Sigmoid colon (tissue), 7 donors: ENCODE measurements around the gene UBE3B. TPM values are rescaled to one million over a fixed set of nuclear protein-coding genes. Genes with fewer than 3 reads are reported as not detected.

Experiments used
- DNase-seq: peaks from one replicate; pipeline ENCODE4 v3.0.0-alpha.2; 2019
- H3K27ac ChIP-seq, 4 donors: fragments of 200-600 bp; sonication (generic); one replicate each; pipeline ENCODE4 v1.5.1; 2016 to 2019; ENCODE audit warnings: mild to moderate bottlenecking in 1 of 4
- H3K27me3 ChIP-seq, 3 donors: fragments of 200-600 bp; sonication (generic); one replicate each; pipeline ENCODE4 v1.5.1; 2019; ENCODE audit warnings: mild to moderate bottlenecking in 1 of 3
- H3K36me3 ChIP-seq, 4 donors: fragments of 200-600 bp; sonication (generic); one replicate each; pipeline ENCODE4 v1.5.1; 2016 to 2019
- H3K4me1 ChIP-seq, 4 donors: fragments of 200-600 bp; sonication (generic); one replicate each; pipeline ENCODE4 v1.5.1; 2017 to 2019
- H3K4me3 ChIP-seq, 4 donors: fragments of 200-600 bp; sonication (generic); one replicate each; pipeline ENCODE4 v1.5.1; 2017 to 2019; ENCODE audit warnings: mild to moderate bottlenecking in 2 of 4, moderate library complexity in 1 of 4
- H3K9me3 ChIP-seq, 4 donors: fragments of 200-600 bp in 3 of 4; sonication (generic) in 3 of 4; one replicate each; pipeline versions ENCODE4 v1.5.1 to v1.6.1; 2013 to 2019
- CTCF ChIP-seq, 4 experiments: fragments of 450-650 bp in 3 of 4; fragments of 200-600 bp in 1 of 4; IDR thresholded peaks; one replicate each; pipeline ENCODE4 v1.5.1; 2016 to 2019; ENCODE audit warnings: antibody characterized with exemption in 4 of 4, mild to moderate bottlenecking in 3 of 4, moderate library complexity in 2 of 4
- EP300 ChIP-seq, 4 donors: sonication (generic); formaldehyde crosslinking; IDR thresholded peaks; one replicate each; pipeline ENCODE4 v1.6.1; 2017; ENCODE audit warnings: antibody characterized with exemption in 4 of 4
- POLR2A ChIP-seq, 2 donors: fragments of 450-650 bp; IDR thresholded peaks; one replicate each; pipeline ENCODE4 v1.6.1; 2016; ENCODE audit warnings: antibody characterized with exemption in 2 of 2, mild to moderate bottlenecking in 2 of 2, moderate library complexity in 2 of 2
- POLR2AphosphoS5 ChIP-seq, 4 donors: sonication (generic); formaldehyde crosslinking; IDR thresholded peaks; one replicate each; pipeline ENCODE4 v1.6.1; 2017; ENCODE audit warnings: antibody characterized with exemption in 4 of 4
- WGBS, 2 donors: extraction: QIAGEN DNeasy Blood & Tissue Kit; methylation state at CpG; one replicate each; pipeline ENCODE4 v1.1.7; 2013; 5-methylcytosine and 5-hydroxymethylcytosine counted together
- intact Hi-C: fragments of 100-400 bp; cut with DNase I; formaldehyde crosslinking; loops from one replicate; pipeline ENCODE4 v1.15.1; 2023
- polyA plus RNA-seq, 3 donors: library from polyadenylated mRNA; stranded (reverse); fragments of 200-250 nt; gene quantifications; one replicate each; pipeline ENCODE4 v1.2.3, GENCODE V29; 2013
- total RNA-seq, 4 donors: library from RNA; depleted of rRNA; stranded (reverse); fragments of >200 nt; gene quantifications; one replicate each; pipeline ENCODE4 v1.1.0, GENCODE V29; 2016
- donor health status: healthy with polysubstance abuse.
- donor health status: Bipolar disorder and iron deficiency.
- donor health status: healthy.

UBE3B gene
- total and polyA plus RNA-seq, 7 donors = 15.3 to 67.7 (median 48.4) TPM

DNA sequence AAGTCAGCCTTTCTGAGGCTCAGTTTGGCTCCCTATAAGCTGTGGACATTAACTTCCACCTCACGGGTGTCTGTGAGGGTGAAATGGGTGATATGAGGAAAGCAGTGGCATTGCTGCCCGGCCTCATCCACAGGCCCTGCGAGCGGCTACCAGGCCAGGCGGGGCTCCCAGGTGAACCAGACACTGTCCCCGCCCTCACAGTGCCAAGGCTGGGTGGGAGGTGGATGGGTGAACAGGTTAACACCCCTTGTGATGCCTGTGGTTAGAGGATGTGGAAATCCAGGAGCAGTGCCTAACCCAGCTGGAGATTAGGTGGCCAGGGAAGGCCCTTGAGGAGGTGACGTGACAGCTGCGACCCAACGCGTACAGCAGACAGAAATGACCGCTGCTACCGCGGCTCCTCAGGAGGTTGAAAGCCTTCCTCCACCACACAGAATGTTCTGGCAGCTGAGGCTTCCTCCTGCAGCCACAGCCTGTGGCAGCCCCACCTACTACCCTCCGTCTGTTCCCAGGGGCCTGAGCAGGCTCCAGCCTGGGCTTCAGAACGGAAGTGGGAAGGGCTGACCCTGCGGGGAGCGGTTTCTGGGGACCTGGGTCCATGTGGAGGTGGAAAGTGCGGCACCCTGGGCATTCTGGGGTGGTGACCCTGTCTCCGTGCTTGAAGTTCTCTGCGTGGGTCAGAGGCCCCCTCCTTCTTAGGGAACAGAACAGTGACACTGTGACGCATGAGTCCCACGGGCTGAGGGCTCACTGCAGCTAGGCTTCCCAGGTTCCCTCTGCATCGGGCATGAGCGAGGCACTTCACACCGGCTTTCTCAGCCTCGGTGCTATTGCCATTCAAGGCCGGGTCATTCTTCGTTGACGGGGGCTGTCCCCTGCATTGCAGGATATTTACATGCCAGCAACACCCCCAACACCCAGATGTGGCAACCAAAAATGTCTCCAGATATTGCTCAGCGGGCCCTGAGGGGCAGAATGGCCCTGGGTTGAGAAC, 86.2 kb downstream of the UBE3B start:
- TF ChIP-seq POLR2A (IDR thresholded peaks at IDR 0.05) (no peak), POLR2AphosphoS5 (IDR thresholded peaks at IDR 0.05) (no peak), CTCF (IDR thresholded peaks at IDR 0.05) (no peak), EP300 (IDR thresholded peaks at IDR 0.05) (no peak)
- no peaks in the 10 kb centered on the region for H3K4me1 ChIP-seq
- H3K27me3 ChIP-seq = no peaks in the 10 kb centered on the region
- peaks cover 0 to 77% (median 9%) of the 10 kb centered on the region in 4 donors for H3K36me3 ChIP-seq
- DNase-seq = no peak
- no peaks in the 10 kb centered on the region for H3K9me3 ChIP-seq
- no peak overlapping the region for H3K4me3 ChIP-seq
- 91 to 94% methylated on average over 30 of the region's 30 CpGs for WGBS, 2 donors
- H3K27ac ChIP-seq = no peak overlapping the region
- intact Hi-C loops = no loop called here

DNA sequence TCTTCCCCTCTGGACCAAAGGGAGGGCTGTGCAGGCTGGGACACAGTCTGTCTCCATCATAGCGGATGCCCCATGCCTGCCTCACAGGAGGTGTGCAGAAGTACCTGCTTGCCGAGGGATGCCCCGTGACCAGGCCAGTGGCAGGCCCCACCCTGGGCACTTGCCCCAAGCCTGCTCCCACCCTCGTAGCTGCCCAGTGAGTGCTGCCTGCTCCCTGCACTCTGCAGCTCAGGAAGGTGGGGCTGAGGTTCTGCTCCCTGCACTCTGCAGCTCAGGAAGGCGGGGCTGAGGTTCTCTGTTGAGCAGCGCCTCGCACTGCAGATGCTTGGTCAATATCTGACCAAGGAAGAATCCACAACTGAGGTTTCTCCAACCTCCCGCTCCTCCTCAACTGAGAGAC, 89.0 kb downstream of the UBE3B start:
- DNase-seq = no peak
- intact Hi-C loops = no loop called here

DNA sequence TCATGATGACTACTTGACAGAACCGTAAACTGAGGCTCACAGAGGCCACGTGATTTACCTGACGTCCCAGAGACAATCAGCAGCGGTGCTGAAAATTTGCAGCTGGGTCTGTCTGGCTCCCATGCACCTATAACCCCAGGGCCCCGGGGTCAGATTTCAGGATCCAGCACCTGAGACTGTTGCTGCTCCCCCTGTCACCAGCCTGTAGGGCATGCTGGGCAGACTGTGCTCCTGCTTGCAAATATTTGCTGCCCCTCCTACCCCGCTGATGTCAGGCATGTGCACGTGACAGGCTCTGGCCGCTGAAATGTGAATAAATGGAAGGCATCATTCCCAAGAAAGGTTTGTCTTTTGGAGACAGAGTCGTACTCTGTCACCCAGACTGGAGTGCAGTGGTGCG, 89.9 kb downstream of the UBE3B start:
- H3K36me3 ChIP-seq = peaks cover 0 to 85% (median 9%) of the 10 kb centered on the region in 4 donors
- no peak overlapping the region for H3K27ac ChIP-seq
- H3K27me3 ChIP-seq = no peaks in the 10 kb centered on the region
- DNase-seq = no peak
- no peaks in the 10 kb centered on the region for H3K4me1 ChIP-seq
- H3K4me3 ChIP-seq = no peak overlapping the region
- TF ChIP-seq EP300 (IDR thresholded peaks at IDR 0.05) (no peak), POLR2AphosphoS5 (IDR thresholded peaks at IDR 0.05) (no peak), POLR2A (IDR thresholded peaks at IDR 0.05) (no peak), CTCF (IDR thresholded peaks at IDR 0.05) (no peak)
- H3K9me3 ChIP-seq = no peaks in the 10 kb centered on the region
- intact Hi-C loops = no loop called here
- 91 to 92% methylated on average over 10 of the region's 10 CpGs for WGBS, 2 donors

More for the DNA sequence above, 89.0 kb downstream of the UBE3B start:
- Histone ChIP-seq H3K27ac (no peak overlapping the region), H3K9me3 (no peaks in the 10 kb centered on the region), H3K27me3 (no peaks in the 10 kb centered on the region), H3K4me1 (no peaks in the 10 kb centered on the region), H3K36me3 (peaks cover 0 to 91% (median 9%) of the 10 kb centered on the region in 4 donors), H3K4me3 (no peak overlapping the region)
- WGBS, 2 donors = 92% methylated on average over 8 of the region's 8 CpGs
- TF ChIP-seq POLR2AphosphoS5 (IDR thresholded peaks at IDR 0.05) (no peak), CTCF (IDR thresholded peaks at IDR 0.05) (no peak), POLR2A (IDR thresholded peaks at IDR 0.05) (no peak), EP300 (IDR thresholded peaks at IDR 0.05) (no peak)

GRCh38 chr12:109567967-109568366, 90.5 kb downstream of the UBE3B start:
- Histone ChIP-seq H3K9me3 (no peaks in the 10 kb centered on the region), H3K27ac (no peak overlapping the region), H3K36me3 (peaks cover 0 to 79% (median 7%) of the 10 kb centered on the region in 4 donors), H3K4me1 (peaks cover 0 to 7% (median 6%) of the 10 kb centered on the region in 4 donors), H3K4me3 (no peak overlapping the region), H3K27me3 (no peaks in the 10 kb centered on the region)
- no peak for TF ChIP-seq CTCF (IDR thresholded peaks at IDR 0.05)
- no peak for TF ChIP-seq EP300 (IDR thresholded peaks at IDR 0.05)
- TF ChIP-seq POLR2A (IDR thresholded peaks at IDR 0.05) = no peak
- TF ChIP-seq POLR2AphosphoS5 (IDR thresholded peaks at IDR 0.05) = no peak
- WGBS, 2 donors = 87 to 95% methylated on average over 3 of the region's 3 CpGs
- intact Hi-C loops = no loop called here
- DNase-seq = no peak
